HG03045 (cell line): ENCODE results near the gene GAPDHS.

Experiments
- ATAC-seq: cut with Tn5 transposase; IDR thresholded peaks from one replicate; pipeline ENCODE4 v1.9.1; 2021; ENCODE audit warnings: mild to moderate bottlenecking, moderate library complexity; ENCODE audit not compliant: unreplicated experiment

The GAPDHS gene

GRCh38 chr19:35509861-35510625, 23.2 kb upstream of the GAPDHS start:
- ATAC-seq, result no peak

GRCh38 chr19:35510626-35510964, 22.7 kb upstream of the GAPDHS start:
- ATAC-seq, result no peak

DNA sequence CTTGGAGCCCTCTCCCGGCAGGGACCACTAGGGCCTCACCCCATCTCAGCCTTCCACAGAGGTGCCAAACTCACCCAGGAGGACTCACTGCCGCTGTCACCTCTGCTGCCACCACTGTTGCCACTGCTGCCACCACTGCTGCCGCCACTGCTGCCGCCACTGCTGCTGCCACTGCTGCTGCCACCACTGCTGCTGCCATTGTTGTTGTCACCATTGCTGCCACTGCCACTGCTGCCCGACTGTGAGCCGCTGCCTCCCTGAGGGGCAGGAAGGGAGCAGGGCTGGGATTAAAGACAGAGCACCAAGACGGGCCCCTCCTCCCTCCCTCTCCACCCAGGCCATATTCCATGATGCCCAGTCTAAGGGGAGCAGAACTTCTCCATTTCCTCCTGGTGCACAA, 21.9 kb upstream of the GAPDHS start:
- no peak for ATAC-seq

DNA sequence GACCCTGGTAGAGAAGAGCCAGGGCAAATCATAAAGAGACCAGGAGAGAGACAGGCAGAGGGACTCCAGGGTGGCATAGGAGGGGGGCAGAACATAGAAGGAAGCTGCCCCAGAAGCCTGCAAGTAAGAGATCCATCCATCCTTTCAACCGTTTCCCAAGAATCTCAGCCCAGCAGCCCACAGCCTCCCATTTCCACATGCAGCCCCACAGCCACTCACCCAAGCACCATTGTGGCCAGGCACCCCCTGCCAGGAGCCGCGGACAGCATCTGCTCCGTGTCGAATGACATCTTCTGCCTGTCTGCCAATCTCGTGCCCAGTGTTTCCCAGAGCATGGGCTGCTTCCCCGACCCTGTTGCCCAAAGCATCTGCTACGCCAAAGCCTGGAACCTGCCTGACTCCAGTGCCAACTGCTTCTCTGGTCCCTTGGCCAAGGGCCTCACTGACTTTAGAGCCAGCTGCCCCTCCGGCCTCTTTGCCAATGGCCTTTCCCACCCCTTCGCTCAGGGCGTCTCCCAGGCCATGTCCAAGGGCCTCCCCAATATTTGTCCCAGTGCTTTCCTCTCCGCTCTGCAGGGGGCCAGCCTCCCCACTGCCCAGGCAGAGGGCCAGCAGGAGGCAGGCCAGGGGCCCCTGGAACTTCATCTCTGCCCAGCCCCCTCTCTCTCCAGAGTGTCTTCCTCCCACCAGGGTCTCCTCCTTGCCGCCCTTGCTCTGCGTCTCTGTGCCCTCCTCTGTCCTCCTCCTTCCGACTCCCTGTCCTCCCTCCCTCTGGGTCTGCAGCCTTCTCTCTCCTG, 20.2 kb upstream of the GAPDHS start:
- ATAC-seq, result no peak

DNA sequence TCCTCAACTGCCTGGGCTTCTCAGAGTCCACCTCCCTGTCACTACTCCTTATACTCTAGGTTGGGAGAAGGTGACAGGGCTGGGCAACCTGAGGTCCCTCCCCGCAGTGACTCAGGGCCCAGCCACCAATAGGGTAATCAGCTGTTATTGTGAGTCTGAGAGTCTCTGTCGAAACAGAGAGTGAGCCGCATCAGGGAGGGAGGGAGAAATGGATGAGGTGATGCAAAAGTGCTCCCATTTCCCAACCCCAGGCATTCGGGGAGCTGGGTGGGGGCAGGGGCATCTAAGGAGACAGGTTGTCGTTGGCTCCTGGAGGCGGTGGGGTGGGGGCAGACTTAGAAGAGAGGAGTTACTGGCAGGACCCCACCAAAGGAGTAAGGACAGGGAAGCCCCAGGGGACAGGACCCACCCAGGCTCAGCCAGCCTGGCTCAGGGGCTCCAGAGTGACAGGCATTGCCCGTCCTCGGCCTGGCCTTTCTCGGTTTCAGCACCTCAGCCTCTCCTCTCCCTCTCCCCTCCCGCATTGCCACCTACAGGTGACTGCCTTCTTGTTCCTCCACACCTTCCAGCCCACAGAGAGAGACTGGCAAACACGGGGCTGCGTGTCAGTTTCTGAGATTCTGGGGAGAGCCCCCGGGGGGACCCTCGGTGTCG, 19.5 kb upstream of the GAPDHS start, which contains the start of gene DMKN:
DMKN (minus strand) TSS at position 22 of the 654 bp plus-strand sequence. CDS start 174 bp downstream, outside the sequence.
- no peak for ATAC-seq

DNA sequence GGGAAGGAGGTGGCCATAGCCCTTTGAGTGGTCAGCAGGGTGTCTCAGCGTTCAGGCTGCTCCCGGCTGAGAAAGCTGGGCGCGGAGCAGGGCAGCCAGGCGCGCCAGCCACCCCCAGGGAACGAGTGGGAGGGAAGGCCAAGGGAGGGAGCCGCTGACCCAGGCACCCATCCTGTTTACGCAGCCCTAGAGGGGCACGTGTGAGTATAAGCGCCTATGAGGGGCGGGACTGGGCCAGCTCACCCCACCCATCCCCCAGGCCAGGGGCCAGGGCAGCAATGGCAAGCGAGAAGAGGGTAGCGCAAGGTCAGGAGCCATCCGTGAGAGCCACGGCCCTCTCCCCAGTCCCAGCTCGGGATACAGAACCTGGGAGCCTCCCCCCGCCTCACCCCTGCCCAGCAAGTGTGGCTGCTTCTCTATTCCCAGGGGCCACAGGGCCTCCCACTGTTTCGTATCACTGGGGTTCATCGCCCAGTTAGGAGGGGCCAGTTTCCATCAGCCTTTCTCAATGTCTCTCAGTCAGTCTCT, 18.9 kb upstream of the GAPDHS start:
- ATAC-seq, result no peak

DNA sequence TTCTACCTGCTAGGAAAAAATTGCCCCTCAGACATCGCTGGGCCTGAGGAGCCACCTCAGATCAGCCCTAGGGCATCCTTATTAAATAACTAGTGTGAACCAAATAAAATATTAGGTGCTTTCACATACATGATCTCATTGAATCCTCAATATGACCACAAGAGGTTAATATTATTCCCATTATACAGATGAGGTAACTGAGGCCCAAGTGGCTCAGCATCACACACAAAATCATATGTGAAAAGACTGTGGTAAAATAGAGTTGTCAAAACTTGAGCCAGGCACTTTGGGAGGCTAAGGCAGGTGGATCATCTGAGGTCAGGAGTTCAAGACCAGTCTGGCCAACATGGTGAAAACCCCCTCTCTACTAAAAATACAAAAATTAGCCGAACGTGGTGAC, 16.9 kb upstream of the GAPDHS start:
- no peak for ATAC-seq

GRCh38 chr19:35517342-35517741, 15.9 kb upstream of the GAPDHS start:
- no peak for ATAC-seq

DNA sequence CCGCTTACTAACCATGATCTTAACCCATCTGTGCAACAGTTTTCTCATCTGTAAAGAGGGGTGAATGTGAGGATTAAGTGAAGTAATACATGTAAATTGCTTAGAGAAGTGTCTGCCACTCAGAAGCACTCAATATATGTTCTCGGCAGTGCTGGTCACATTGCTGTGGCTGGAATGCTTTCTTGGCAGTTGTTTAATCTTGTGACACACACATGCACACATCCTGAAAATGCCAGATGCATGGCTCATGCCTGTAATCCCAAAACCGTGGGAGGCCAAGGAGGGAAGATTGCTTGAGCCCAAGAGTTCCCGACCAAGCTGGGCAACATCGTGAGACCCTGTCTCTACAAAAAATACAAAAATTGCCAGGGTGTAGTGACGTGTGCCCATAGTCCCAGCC, 14.9 kb upstream of the GAPDHS start:
- no peak for ATAC-seq

GRCh38 chr19:35519291-35519690, 14.0 kb upstream of the GAPDHS start:
- ATAC-seq, result no peak

GRCh38 chr19:35521124-35521743, 12.0 kb upstream of the GAPDHS start:
- ATAC-seq, result no peak

- no peak for ATAC-seq
Observed at GRCh38 chr19:35522745-35523327, 10.4 kb upstream of the GAPDHS start.

GRCh38 chr19:35524181-35524837, 8.9 kb upstream of the GAPDHS start:
- ATAC-seq, result no peak

DNA sequence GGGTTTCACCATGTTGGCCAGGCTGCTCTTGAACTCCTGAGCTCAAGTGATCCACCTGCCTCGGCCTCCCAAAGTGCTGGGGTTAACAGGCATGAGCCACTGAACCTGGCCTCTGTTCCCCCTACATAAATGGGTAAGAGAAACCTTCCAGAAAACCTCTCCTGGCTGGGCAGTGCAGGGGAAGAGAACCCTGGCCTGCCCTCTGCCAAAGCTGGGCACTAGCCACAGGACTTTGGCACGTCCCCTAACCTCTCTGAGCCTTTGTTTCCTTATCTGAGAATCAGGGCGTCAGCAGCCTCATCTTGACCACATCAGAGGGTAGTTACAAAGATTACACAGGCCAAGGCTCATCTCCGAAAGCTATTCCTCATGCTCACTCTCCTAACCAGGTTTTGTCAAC, 7.4 kb upstream of the GAPDHS start:
- no peak for ATAC-seq

- ATAC-seq, result no peak
Observed at GRCh38 chr19:35528218-35529038, 4.8 kb upstream of the GAPDHS start, which contains the start of gene SBSN. Gene SBSN, minus strand, starts transcription at chr19:35528311. Its CDS starts 30 bp downstream, at chr19:35528281.

GRCh38 chr19:35529241-35530218, 3.7 kb upstream of the GAPDHS start:
- ATAC-seq, result no peak

- no peak for ATAC-seq
Observed at GRCh38 chr19:35531291-35531690, 2.0 kb upstream of the GAPDHS start.

DNA sequence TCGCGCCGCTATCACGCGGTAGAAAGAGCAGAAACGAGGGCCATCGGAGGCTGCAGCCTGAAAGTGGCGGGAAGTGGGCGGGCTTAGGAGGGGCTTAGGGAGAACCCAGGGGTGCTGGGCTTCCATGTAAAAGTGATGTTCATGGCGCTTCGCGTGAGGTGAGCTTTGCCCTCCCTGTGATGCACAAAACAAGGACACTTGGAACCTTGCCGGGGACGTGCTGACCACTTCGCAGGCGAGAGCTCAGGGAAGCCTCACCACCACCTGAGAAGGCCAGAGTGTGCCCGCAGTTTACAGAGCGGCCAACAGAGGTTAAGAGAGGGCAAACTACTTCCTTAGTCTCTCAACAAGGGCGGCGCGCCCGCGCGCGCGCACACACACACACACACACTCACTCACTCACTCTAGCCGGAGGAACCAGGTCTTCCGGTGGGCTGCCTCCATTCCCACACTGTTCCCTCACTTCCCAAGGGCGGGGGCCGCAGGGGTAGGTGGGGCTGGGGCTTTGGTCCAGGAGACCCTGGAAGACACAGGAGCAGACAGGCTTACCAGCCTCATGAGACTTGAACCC, 651 bp downstream of the GAPDHS start:
- no peak for ATAC-seq
